GM18502 (cell line): ENCODE results near the gene MYO1E.

Experiments
- ATAC-seq: cut with Tn5 transposase; IDR thresholded peaks from one replicate; pipeline ENCODE4 v1.9.1; 2021; ENCODE audit warnings: mild to moderate bottlenecking; ENCODE audit not compliant: unreplicated experiment, poor library complexity

MYO1E gene

GRCh38 chr15:59274126-59274970 lies 98.3 kb downstream of the MYO1E start:
- peak; percentile 50 for ATAC-seq

GRCh38 chr15:59273234-59273633 lies 99.4 kb downstream of the MYO1E start:
- ATAC-seq = no peak

DNA sequence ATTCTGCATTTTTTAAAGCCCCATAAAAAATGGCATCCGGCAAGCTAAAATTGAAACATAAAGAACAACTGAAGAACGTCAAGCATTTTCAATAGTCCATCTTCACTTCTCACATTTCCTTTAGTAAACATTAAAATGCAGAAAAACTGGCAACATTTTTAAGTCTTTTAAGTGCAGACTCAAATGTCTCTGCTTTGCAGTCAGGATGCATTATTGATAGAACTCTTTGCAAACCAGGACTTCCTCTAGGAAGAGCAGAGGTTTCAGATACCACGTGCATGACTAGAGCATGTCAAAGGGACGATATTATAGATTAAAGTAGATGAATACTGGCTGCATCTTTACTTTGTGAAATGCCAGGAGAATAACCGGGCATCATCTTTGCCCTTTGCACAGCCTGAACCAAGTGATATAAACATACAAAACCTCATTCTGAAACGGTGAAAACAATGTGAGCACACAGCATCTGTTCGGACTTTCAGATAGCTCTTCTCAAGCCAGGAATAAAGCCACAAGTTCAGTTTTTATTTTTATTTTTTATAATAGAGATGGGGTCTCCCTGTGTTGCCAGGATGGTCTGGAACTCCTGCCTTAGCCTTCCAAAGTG lies 101.0 kb downstream of the MYO1E start:
- no peak for ATAC-seq

DNA sequence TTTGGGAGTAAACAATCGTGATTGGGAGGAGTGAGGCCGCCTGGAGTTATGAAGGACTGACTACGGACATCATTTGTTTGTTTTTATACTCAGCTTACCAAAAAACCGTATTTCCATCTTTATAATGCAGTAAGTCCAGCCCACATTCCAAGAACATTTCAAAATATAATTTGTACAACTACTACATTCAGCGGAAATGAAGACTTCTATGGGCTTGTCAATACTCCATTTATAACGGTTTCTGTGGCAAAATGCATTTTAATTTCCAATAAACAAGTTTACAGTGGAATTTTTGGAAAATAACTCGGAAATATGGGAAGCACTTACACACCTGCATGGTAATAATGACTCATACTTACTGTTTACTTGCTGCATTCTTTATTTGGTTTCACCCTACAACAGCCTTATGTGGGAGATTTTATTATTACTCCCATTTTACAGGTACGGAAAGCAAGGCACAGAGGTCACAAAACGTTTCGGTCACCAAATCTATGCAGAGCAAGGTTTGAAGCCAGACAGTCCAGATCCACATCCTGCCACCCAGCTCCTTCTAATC lies 103.7 kb downstream of the MYO1E start:
- no peak for ATAC-seq

GRCh38 chr15:59268168-59268851 lies 104.4 kb downstream of the MYO1E start:
- no peak for ATAC-seq

DNA sequence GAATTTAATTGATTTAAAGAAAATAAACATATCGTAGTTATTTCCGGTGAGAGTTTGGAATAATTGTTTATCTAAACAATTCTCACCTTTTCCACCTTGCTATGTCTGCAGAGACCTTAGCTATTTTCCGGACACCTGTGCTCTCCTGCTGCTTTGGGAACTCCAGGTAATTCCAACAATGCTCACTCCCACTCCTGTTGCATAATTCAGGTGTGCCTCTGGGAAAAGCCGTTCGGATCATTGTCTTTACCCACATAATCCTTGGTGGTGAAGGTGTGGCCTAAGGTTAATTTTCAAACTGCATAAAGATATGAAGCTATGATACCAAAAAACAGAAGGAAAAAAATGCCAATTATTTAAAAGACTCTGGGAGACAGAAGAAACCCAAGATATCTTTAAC lies 106.6 kb downstream of the MYO1E start:
- no peak for ATAC-seq

DNA sequence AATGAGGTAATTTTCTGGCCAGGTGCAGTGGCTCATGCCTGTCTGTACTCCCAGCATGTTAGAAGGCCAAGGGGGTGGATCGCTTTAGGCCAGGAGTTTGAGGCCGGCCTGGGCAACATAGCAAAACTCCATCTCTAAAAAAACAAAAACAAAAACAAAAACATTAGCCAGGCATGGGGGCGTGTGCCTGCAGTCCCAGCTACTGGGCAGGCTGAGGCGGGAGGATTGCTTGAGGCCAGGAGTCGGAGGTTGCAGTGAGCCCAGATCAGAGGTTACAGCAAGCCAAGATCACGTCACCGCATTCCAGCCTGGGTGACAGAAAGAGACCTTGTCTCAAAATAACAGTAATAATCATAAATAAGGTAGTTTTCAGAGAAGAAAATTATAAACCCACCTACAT lies 110.4 kb downstream of the MYO1E start:
- no peak for ATAC-seq

DNA sequence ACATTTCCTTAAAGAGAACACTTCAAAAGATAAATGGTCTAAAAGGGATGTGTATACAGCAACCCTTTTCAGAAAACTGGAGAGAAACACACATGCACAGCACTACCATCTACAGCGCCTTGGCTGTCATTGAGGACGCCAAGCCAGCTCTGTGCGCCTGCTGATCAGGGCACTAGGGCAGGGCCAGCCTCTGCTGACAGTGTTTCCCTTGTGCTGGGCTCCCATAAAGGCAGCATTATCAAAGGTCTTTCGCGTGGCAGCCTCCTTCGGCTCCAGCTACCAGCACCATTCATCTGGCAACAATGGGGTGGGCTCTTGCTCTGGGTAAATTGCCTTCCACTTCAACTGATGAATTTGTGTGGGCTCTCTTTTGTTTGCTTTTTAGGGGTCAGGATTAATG lies 112.6 kb downstream of the MYO1E start:
- no peak for ATAC-seq

GRCh38 chr15:59259137-59259943 lies 113.3 kb downstream of the MYO1E start:
- ATAC-seq = no peak

GRCh38 chr15:59258317-59258716 lies 114.4 kb downstream of the MYO1E start:
- no peak for ATAC-seq

DNA sequence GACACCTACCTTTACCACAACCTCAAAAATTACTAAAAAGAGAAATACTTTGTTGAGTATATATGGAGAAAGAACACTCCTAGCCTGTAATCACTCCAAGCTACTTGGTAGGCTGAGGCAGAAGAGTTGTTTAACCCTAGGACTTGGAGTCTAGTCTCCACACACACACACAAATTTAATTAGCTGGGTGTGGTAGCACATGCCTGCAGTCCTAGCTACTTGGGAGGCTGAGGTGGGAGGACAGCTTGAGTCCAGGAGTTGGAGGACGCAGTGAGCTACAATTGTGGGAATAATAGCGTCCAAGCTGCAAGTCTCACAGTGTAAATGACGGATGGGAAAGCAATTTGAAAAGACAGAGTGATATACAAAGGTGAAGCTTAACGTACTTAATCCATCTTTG lies 115.5 kb downstream of the MYO1E start:
- no peak for ATAC-seq

DNA sequence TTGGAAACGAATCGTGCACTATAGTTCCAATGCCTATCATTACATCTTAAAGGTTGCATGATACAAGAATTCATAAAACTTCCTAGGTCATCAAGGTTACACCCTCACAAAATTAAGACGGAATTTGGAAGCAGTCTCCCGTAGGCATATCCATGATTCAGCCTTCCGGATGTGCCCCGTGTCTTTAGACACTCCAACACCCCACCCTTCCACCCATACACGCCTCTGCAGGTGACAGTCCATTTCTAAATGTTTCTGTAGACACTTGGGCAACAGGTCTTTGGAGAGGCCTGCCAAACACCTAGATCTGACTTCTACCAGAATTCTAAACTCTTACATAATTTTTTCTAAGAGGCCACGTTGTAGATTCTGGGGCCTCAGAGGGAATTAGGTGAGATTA lies 116.2 kb downstream of the MYO1E start:
- ATAC-seq = no peak

- no peak for ATAC-seq
Observed at GRCh38 chr15:59255680-59256336, 116.9 kb downstream of the MYO1E start.

GRCh38 chr15:59252137-59252536 lies 120.5 kb downstream of the MYO1E start:
- no peak for ATAC-seq

DNA sequence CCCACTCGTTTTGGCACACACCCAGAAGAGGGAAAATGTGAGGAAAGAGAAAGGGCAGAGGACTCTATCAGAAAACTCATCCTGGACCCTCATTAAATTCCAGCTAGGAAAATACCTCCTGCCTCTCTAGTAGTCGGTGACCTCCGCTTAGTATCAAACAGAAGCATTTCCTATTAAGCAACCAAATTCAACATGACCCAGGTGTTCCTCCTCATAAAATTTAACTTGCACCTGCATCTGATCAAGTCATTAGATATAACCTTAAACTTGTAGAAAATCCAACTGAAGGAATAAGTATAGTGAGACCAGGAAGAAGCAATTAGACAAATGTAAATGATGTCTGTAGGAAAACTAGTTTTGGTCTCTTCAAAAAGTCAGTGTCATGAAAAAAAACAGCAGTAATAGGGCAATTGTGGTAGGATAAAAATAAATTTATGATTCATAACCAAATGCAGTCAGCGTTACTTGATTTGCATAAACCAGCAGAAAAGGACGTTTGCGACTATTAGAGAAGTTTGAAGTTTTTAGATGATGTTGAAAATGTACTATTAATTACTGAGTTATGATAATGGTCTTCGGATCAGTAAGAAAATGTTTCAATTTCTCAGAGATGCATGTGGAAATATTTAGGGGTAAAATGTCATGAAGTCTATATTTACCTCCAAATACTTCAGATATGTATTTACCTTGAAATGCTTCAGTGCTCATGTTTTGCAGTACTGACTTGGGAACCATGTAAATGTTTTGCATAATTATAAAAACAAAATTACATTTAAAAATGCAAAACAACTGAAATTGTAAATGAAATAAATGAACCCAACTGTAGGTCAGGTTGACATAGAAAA lies 121.4 kb downstream of the MYO1E start:
- peak; percentile 61 for ATAC-seq

GRCh38 chr15:59250249-59250648 lies 122.4 kb downstream of the MYO1E start:
- no peak for ATAC-seq

DNA sequence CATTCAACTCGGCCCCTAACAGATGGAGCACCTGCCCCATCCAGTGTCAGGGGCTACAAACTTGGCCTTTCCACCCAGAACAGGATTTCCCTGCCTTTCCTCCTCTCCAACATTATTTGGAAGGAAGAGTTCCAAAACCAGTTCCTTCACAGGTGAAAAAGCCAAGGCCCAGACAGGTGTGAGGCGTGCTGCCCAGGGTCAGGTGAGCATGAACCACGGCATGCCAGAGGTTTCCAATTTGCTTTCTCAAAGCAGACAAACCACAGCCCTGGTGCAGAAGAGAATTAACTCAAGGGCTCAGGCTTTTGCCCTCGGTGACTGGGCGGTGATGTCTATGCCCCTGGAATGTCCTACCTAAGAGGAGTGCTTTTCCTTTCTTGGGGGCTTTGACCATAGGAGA lies 122.9 kb downstream of the MYO1E start:
- no peak for ATAC-seq

DNA sequence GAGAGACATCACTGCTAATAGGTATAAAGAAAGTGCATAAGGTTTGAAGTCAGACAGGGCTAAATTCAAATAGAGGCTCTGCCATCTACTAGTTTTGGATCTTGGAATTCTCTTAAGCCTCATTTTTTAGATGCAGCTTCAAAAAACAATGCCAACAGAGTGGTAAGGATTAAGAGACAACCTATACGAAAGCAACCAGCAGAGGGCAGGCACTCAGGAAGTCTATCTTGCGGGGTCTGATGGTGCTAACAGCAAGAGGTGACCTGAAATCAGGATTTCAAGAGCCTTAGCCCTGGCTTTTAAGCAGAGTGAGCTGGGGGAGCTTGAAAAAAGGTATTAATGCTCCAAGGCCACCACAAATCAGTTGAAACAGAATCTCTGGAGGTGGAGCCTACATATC lies 125.3 kb downstream of the MYO1E start:
- ATAC-seq = no peak

GRCh38 chr15:59245559-59245958 lies 127.1 kb downstream of the MYO1E start:
- ATAC-seq = no peak
